Stimulated activated naive CD8-positive, alpha-beta T cell treated with anti-CD3 and anti-CD28 coated beads, Interleukin-15, Interleukin-2, amounts not matched to agents 100 U/mL and 50 U/mL, for 24 hours (primary cell): ENCODE results near the gene TIRAP.

Source experiments
- ATAC-seq: fragments of 150-1000 bp; cut with Tn5 transposase; one replicate; pipeline ENCODE4 v1.10.0; 2021
- DNase-seq: peaks from one replicate; pipeline ENCODE4 v3.0.0; 2021

Gene TIRAP

GRCh38 chr11:126343051-126343450, 60.2 kb downstream of the TIRAP start:
- ATAC-seq: no peak

More at GRCh38 chr11:126343051-126343450, 60.2 kb downstream of the TIRAP start:
- DNase-seq: no peak
